Measurements from ENCODE around the gene MRC2. TPM values are rescaled to one million over a fixed set of nuclear protein-coding genes. Genes with fewer than 3 reads are reported as not detected.

The MRC2 gene
- total RNA-seq, 1 donor = 336 TPM

DNA sequence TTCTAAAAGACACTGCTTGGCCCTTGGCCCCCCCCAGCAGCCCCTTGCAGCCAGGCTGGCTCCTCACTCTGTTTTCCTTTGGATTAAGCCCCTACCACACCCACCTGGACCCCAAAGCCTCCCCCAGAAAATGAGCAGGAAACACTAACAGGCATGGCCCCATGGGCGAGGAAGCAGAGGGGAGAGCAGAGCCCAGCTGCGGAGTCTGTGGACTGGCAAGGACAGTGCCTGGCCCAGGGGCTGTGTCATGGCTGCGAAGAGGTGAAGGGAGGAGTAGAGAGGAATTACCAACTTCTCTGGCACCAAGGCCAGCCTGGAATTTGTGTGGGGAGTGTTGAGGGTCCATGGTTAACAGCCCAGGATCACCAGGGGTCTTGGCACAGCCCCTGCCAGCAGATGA lies 47.4 kb downstream of the MRC2 start:
- DNase-seq (ENCODE audit: low read depth) = no peak
- no peak for TF ChIP-seq CTCF (IDR thresholded peaks at IDR 0.05; ENCODE audit: insufficient read depth, low read depth, low read length)
- no peak overlapping the region for H3K4me3 ChIP-seq (ENCODE audit: low read depth, low read length)

DNA sequence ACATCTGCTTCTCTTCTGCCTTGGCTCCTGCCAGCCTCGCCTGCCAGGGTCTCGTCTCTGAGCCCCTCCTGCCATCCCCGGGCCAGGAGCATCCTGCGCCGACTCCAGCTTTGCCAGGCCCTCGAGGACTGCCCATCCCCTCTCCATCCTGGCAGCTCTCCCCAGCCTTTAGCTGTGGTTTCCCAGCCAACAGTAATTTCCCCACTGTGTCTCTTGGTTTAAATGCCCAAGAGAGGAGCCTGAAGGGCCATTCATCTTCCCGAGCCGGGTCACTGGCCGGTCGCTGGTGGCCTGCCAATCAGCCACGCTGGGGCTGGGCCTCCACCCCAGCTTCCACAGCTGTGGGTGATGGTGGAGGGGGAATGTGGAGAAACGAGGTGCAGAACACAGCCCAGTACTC lies 47.8 kb downstream of the MRC2 start:
- no peak overlapping the region for H3K4me3 ChIP-seq (ENCODE audit: low read depth, low read length)
- DNase-seq (ENCODE audit: low read depth) = no peak
- no peak for TF ChIP-seq CTCF (IDR thresholded peaks at IDR 0.05; ENCODE audit: insufficient read depth, low read depth, low read length)

DNA sequence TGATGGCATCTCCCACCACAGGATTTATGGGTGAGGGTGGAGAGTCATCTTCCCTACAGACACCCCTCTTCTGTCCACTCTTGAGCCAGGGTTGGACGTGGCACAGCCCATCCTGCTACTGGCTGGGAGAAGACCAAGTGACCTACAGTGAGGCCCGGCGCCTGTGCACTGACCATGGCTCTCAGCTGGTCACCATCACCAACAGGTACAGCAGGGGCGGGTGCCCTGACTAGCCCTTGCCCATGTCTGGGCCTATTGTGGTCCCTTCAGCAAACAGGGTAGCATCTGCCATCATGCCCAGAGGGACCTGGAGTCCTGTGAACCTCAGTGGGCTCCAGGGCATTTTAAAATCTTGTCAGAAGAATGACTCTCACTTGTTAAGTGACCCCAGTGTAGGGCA lies 48.2 kb downstream of the MRC2 start:
- no peak overlapping the region for H3K4me3 ChIP-seq (ENCODE audit: low read depth, low read length)
- no peak for TF ChIP-seq CTCF (IDR thresholded peaks at IDR 0.05; ENCODE audit: insufficient read depth, low read depth, low read length)
- DNase-seq (ENCODE audit: low read depth) = no peak

- TF ChIP-seq CTCF (IDR thresholded peaks at IDR 0.05; ENCODE audit: insufficient read depth, low read depth, low read length) = no peak
- no peak overlapping the region for H3K4me3 ChIP-seq (ENCODE audit: low read depth, low read length)
- no peak for DNase-seq (ENCODE audit: low read depth)
These were observed 48.9 kb downstream of the MRC2 start for GRCh38 chr17:62676231-62676943.

- no peak for TF ChIP-seq CTCF (IDR thresholded peaks at IDR 0.05; ENCODE audit: insufficient read depth, low read depth, low read length)
- no peak for DNase-seq (ENCODE audit: low read depth)
- no peak overlapping the region for H3K4me3 ChIP-seq (ENCODE audit: low read depth, low read length)
These were observed 49.6 kb downstream of the MRC2 start for GRCh38 chr17:62676952-62677596.

DNA sequence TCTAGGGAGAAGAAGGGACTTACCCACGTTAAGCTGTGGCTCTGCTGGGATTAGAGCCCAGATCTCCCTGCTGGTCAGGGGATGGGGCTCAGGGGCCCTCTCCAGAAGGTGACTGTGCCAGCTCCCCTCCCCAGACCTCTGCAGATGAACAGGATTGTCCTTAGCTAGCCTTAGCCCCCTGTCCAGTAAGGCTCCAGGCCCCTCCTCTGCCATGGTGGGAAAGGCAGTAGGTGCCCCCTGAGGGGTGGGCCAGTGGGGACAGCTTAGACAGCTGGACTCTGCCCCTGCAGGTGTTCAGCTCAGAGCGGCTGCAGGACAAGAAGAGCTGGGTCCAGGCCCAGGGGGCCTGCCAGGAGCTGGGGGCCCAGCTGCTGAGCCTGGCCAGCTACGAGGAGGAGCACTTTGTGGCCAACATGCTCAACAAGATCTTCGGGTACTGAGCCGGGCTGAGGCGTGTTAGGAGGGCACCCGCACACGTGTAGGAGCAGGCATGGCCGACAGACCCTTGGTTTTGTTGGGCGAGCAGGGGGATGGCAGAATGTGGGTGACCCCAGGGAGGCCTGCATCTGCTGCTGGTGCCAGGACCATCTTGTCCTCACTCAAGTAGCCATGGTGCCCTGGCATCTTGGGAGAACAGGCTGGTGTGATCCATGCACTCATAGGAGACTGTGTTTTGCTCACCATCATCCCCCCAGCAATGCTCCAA lies 50.9 kb downstream of the MRC2 start:
- DNase-seq (ENCODE audit: low read depth) = no peak
- TF ChIP-seq CTCF (IDR thresholded peaks at IDR 0.05; ENCODE audit: insufficient read depth, low read depth, low read length) = no peak

More for the DNA sequence above, 50.9 kb downstream of the MRC2 start:
- H3K4me3 ChIP-seq (ENCODE audit: low read depth, low read length) = no peak overlapping the region
